Activated CD8-positive, alpha-beta T cell treated with anti-CD3 and anti-CD28 coated beads, Interleukin-2, amount 10 ng/mL, durations not matched to agents 7 days and 5 days (primary cell): ENCODE measurements around the gene GNB2. TPM values are rescaled to one million over a fixed set of nuclear protein-coding genes. Genes with fewer than 3 reads are reported as not detected.
A peak's percentile ranks its signal among the peaks of the same experiment; 100 is the strongest.
"Not testable (repeated sequence)": the region's sequence is repeated elsewhere in the genome, so short reads cannot be mapped to it uniquely, and the experiment has no call there.

ENCODE experiments used
- ATAC-seq: fragments of 150-1000 bp; cut with Tn5 transposase; one replicate; pipeline ENCODE4 v1.10.0; 2021; ENCODE audit warnings: moderate library complexity
- CTCF ChIA-PET: fragments of 350-600 bp; sonication (Branson Sonifier 250); formaldehyde crosslinking; loops from one replicate; lab custom pipeline; 2021; ENCODE audit warnings: antibody characterized with exemption; lab: Charles Lee
- POLR2A ChIA-PET: fragments of 350-600 bp; sonication (Branson Sonifier 250); formaldehyde crosslinking; loops from one replicate; lab custom pipeline; 2021; ENCODE audit warnings: antibody characterized with exemption; lab: Charles Lee
- DNase-seq: peaks from one replicate; pipeline ENCODE4 v3.0.0-alpha.2; 2020
- H3K27ac Mint-ChIP-seq: one replicate; pipeline ENCODE4 v1.8.0; 2021; ENCODE audit warnings: mild to moderate bottlenecking, mixed read lengths
- H3K27me3 Mint-ChIP-seq: one replicate; pipeline ENCODE4 v1.8.0; 2021; ENCODE audit warnings: low read depth, mixed read lengths
- H3K36me3 Mint-ChIP-seq: one replicate; pipeline ENCODE4 v1.8.0; 2021; ENCODE audit warnings: low read depth, mixed read lengths
- H3K4me1 Mint-ChIP-seq: one replicate; pipeline ENCODE4 v1.8.0; 2021; ENCODE audit warnings: low read depth, mixed read lengths
- H3K4me3 Mint-ChIP-seq: one replicate; pipeline ENCODE4 v1.8.0; 2021; ENCODE audit warnings: mild to moderate bottlenecking, mixed read lengths
- H3K9me3 Mint-ChIP-seq: one replicate; pipeline ENCODE4 v1.8.0; 2022; ENCODE audit warnings: mixed read lengths; ENCODE audit not compliant: insufficient read depth
- total RNA-seq, 2 experiments: library from RNA; stranded (reverse); gene quantifications; one replicate each; pipeline ENCODE4 v1.2.3, GENCODE V29; 2021

GNB2 gene
- total RNA-seq, 2 experiments from 2014 or later, result 274 to 286 TPM

- no peak for DNase-seq
- CTCF ChIA-PET, result no interaction called here
- no peaks in the 10 kb centered on the region for H3K36me3 Mint-ChIP-seq
- POLR2A ChIA-PET, result no interaction called here
- no peaks in the 10 kb centered on the region for H3K9me3 Mint-ChIP-seq
- peaks cover 3% of the 10 kb centered on the region for H3K27me3 Mint-ChIP-seq
- H3K27ac Mint-ChIP-seq, result no peak overlapping the region
- ATAC-seq, result no peak
- H3K4me3 Mint-ChIP-seq, result no peak overlapping the region
- H3K4me1 Mint-ChIP-seq, result peaks cover 2% of the 10 kb centered on the region
Measured at GRCh38 chr7:100640517-100641440, 32.8 kb upstream of the GNB2 start.

- Mint-ChIP-seq H3K4me1 (peaks cover 2% of the 10 kb centered on the region), H3K4me3 (no peak within 1 kb of the TSS), H3K9me3 (no peaks in the 10 kb centered on the region), H3K36me3 (no peaks in the 10 kb centered on the region), H3K27me3 (peaks cover 3% of the 10 kb centered on the region), H3K27ac (peak within 1 kb of the TSS; percentile 6)
- ATAC-seq, result no peak
- DNase-seq, result no peak
- POLR2A ChIA-PET, result no interaction called here
- CTCF ChIA-PET, result no interaction called here
Measured at GRCh38 chr7:100641463-100641859, 32.1 kb upstream of the GNB2 start, which contains the start of gene TFR2. TSS of gene TFR2 (minus strand) at chr7:100641552. CDS start at chr7:100641509, 43 bp downstream.

GRCh38 chr7:100641860-100642533 is 31.5 kb upstream of the GNB2 start:
- H3K27me3 Mint-ChIP-seq, result peaks cover 3% of the 10 kb centered on the region
- H3K27ac Mint-ChIP-seq, result peak overlapping the region; percentile 6

GRCh38 chr7:100642534-100642907 is 31.0 kb upstream of the GNB2 start:
- ATAC-seq (peak; percentile 75), DNase-seq (peak; percentile 58)
- CTCF ChIA-PET, result no interaction called here
- Mint-ChIP-seq H3K4me3 (no peak overlapping the region), H3K36me3 (no peaks in the 10 kb centered on the region), H3K27ac (no peak overlapping the region), H3K4me1 (peaks cover 2% of the 10 kb centered on the region), H3K9me3 (no peaks in the 10 kb centered on the region), H3K27me3 (peaks cover 6% of the 10 kb centered on the region)
- POLR2A ChIA-PET, result no interaction called here

More at GRCh38 chr7:100641860-100642533, 31.5 kb upstream of the GNB2 start:
- ATAC-seq, result no peak
- POLR2A ChIA-PET, result no interaction called here
- H3K4me1 Mint-ChIP-seq, result peaks cover 2% of the 10 kb centered on the region
- no peak overlapping the region for H3K4me3 Mint-ChIP-seq
- CTCF ChIA-PET, result no interaction called here
- H3K36me3 Mint-ChIP-seq, result no peaks in the 10 kb centered on the region
- no peaks in the 10 kb centered on the region for H3K9me3 Mint-ChIP-seq
- DNase-seq, result no peak

GRCh38 chr7:100649826-100650565 is 23.5 kb upstream of the GNB2 start:
- ChIA-PET POLR2A (no interaction called here), CTCF (interaction anchor here (1.1 kb wide), 1 partner anchor 20 kb away, joined by 3 read pairs; no protein-coding TSS in a partner anchor)

GRCh38 chr7:100654908-100655831 is 18.4 kb upstream of the GNB2 start:
- no peak for DNase-seq
- H3K4me1 Mint-ChIP-seq, result no peaks in the 10 kb centered on the region
- H3K4me3 Mint-ChIP-seq, result no peak overlapping the region
- no peak for ATAC-seq
- H3K36me3 Mint-ChIP-seq, result no peaks in the 10 kb centered on the region
- peaks cover 34% of the 10 kb centered on the region for H3K27me3 Mint-ChIP-seq
- no peak overlapping the region for H3K27ac Mint-ChIP-seq
- CTCF ChIA-PET, result no interaction called here
- POLR2A ChIA-PET, result no interaction called here
- H3K9me3 Mint-ChIP-seq, result no peaks in the 10 kb centered on the region

More at GRCh38 chr7:100649826-100650565, 23.5 kb upstream of the GNB2 start:
- ATAC-seq (no peak), DNase-seq (no peak)
- H3K27me3 Mint-ChIP-seq, result peaks cover 21% of the 10 kb centered on the region
- no peak overlapping the region for H3K4me3 Mint-ChIP-seq
- H3K36me3 Mint-ChIP-seq, result no peaks in the 10 kb centered on the region
- H3K9me3 Mint-ChIP-seq, result no peaks in the 10 kb centered on the region
- H3K4me1 Mint-ChIP-seq, result no peaks in the 10 kb centered on the region
- H3K27ac Mint-ChIP-seq, result no peak overlapping the region

- ChIA-PET POLR2A (interaction anchor here (0.7 to 0.9 kb wide), 2 partner anchors 8 to 446 kb away, joined by 3 to 4 read pairs; no protein-coding TSS in a partner anchor), CTCF (interaction anchor here (1.0 to 1.6 kb wide), 2 partner anchors 22 to 50 kb away, joined by 3 read pairs; partner anchors contain the start of gene POP7)
- Mint-ChIP-seq H3K36me3 (no peaks in the 10 kb centered on the region), H3K27me3 (peaks cover 34% of the 10 kb centered on the region), H3K4me3 (no peak within 1 kb of the TSS), H3K4me1 (no peaks in the 10 kb centered on the region), H3K9me3 (no peaks in the 10 kb centered on the region), H3K27ac (no peak within 1 kb of the TSS)
- DNase-seq (peak; percentile 75), ATAC-seq (peak; percentile 74)
Measured at GRCh38 chr7:100655908-100656674, 17.4 kb upstream of the GNB2 start, which contains the start of gene ACTL6B. TSS of gene ACTL6B (minus strand) at chr7:100656448. CDS start at chr7:100656354, 94 bp downstream.

GRCh38 chr7:100662194-100662776 is 11.3 kb upstream of the GNB2 start:
- peaks cover 16% of the 10 kb centered on the region for H3K27me3 Mint-ChIP-seq
- DNase-seq, H3K4me1 Mint-ChIP-seq, ATAC-seq, H3K9me3 Mint-ChIP-seq, H3K36me3 Mint-ChIP-seq, POLR2A ChIA-PET, H3K4me3 Mint-ChIP-seq, H3K27ac Mint-ChIP-seq: not testable (repeated sequence)
- CTCF ChIA-PET, result interaction anchor here (1.7 kb wide), 1 partner anchor 43 kb away, joined by 4 read pairs; the partner anchor contains the start of gene POP7

- ATAC-seq (no peak), DNase-seq (no peak)
- no peaks in the 10 kb centered on the region for H3K36me3 Mint-ChIP-seq
- H3K4me1 Mint-ChIP-seq, result peaks cover 4% of the 10 kb centered on the region
- H3K4me3 Mint-ChIP-seq, result no peak overlapping the region
- H3K27ac Mint-ChIP-seq, result no peak overlapping the region
- H3K27me3 Mint-ChIP-seq, result peaks cover 6% of the 10 kb centered on the region
- ChIA-PET POLR2A (no interaction called here), CTCF (interaction anchor here (1.4 kb wide), 1 partner anchor 41 kb away, joined by 3 read pairs; the partner anchor contains the start of gene POP7)
- H3K9me3 Mint-ChIP-seq, result no peaks in the 10 kb centered on the region
Measured at GRCh38 chr7:100665168-100665726, 8.3 kb upstream of the GNB2 start.
